Keratinocyte (primary cell): ENCODE measurements around the gene AP1M1. TPM values are rescaled to one million over a fixed set of nuclear protein-coding genes. Genes with fewer than 3 reads are reported as not detected.

ENCODE experiments used
- DNase-seq: peaks from one replicate; pipeline ENCODE4 v3.0.0-alpha.2; 2011; ENCODE audit warnings: low read depth, missing footprints, low spot score
- FAIRE-seq: peaks from 2 replicates; lab custom pipeline; 2011; peaks lifted over from hg19 to GRCh38; lab: Jason Lieb, UNC
- H2AFZ ChIP-seq: 2 replicates; pipeline ENCODE4 v1.6.0; 2012; ENCODE audit warnings: low read length, control low read depth, inconsistent platforms; ENCODE audit not compliant: control insufficient read depth
- H3K27ac ChIP-seq: 2 replicates; pipeline ENCODE4 v1.5.1; 2011; ENCODE audit warnings: low read length; ENCODE audit not compliant: control insufficient read depth, insufficient read depth
- H3K27me3 ChIP-seq: 3 replicates; pipeline ENCODE4 v1.6.0; 2011; ENCODE audit warnings: low read length; ENCODE audit not compliant: control insufficient read depth, insufficient read depth; ENCODE audit errors: extremely low read depth
- H3K36me3 ChIP-seq, 2 experiments: 2 replicates in 1 of 2; 3 replicates in 1 of 2; pipeline ENCODE4 v1.5.1; 2011; ENCODE audit warnings: low read length in 2 of 2, mild to moderate bottlenecking in 1 of 2; ENCODE audit not compliant: control insufficient read depth in 2 of 2, insufficient read depth in 2 of 2; ENCODE audit errors: extremely low read depth in 1 of 2
- H3K4me1 ChIP-seq: 3 replicates; pipeline ENCODE4 v1.5.1; 2011; ENCODE audit warnings: low read length; ENCODE audit not compliant: control insufficient read depth, insufficient read depth; ENCODE audit errors: extremely low read depth
- H3K4me2 ChIP-seq: 3 replicates; pipeline ENCODE4 v1.6.0; 2011; ENCODE audit warnings: low read depth, low read length; ENCODE audit not compliant: control insufficient read depth, insufficient read depth; ENCODE audit errors: extremely low read depth
- H3K4me3 ChIP-seq, 3 experiments: fragments of 200-600 bp in 1 of 3; sonication (generic) in 1 of 3; 2 replicates in 2 of 3; 3 replicates in 1 of 3; pipeline ENCODE4 v1.5.1; 2011 to 2016; ENCODE audit warnings: low read length in 3 of 3, mild to moderate bottlenecking in 3 of 3, control low read depth in 2 of 3, inconsistent platforms in 1 of 3, low read depth in 1 of 3, mixed read lengths in 1 of 3, mixed run types in 1 of 3, moderate library complexity in 1 of 3; ENCODE audit not compliant: control insufficient read depth in 2 of 3, insufficient read depth in 2 of 3; ENCODE audit errors: extremely low read depth in 1 of 3
- H3K79me2 ChIP-seq: 2 replicates; pipeline ENCODE4 v1.6.0; 2012; ENCODE audit warnings: low read length; ENCODE audit not compliant: control insufficient read depth, insufficient read depth
- H3K9ac ChIP-seq: 3 replicates; pipeline ENCODE4 v1.6.0; 2011; ENCODE audit warnings: low read length; ENCODE audit not compliant: control insufficient read depth, insufficient read depth; ENCODE audit errors: extremely low read depth
- H3K9me1 ChIP-seq: 3 replicates; pipeline ENCODE4 v1.6.0; 2011; ENCODE audit warnings: low read length; ENCODE audit not compliant: control insufficient read depth, insufficient read depth; ENCODE audit errors: extremely low read depth
- H3K9me3 ChIP-seq: 2 replicates; pipeline ENCODE4 v1.5.1; 2012; ENCODE audit warnings: low read depth, low read length; ENCODE audit not compliant: control insufficient read depth
- H4K20me1 ChIP-seq: 3 replicates; pipeline ENCODE4 v1.6.0; 2011; ENCODE audit warnings: low read length; ENCODE audit not compliant: control insufficient read depth, insufficient read depth; ENCODE audit errors: extremely low read depth
- EZH2 ChIP-seq: IDR thresholded peaks from one replicate; pipeline ENCODE4 v1.6.1; 2012; ENCODE audit warnings: inconsistent platforms, mild to moderate bottlenecking, low read length, moderate library complexity
- dilution Hi-C: fragments of 300-500 bp; cut with MboI; formaldehyde crosslinking; loops from one replicate; pipeline ENCODE4 v1.7.0; 2020; ENCODE audit warnings: low sequenced_read_pairs; ENCODE audit not compliant: extremely low pct_ligation_motif_present
- polyA plus RNA-seq, 5 experiments: library from polyadenylated mRNA; depleted of rRNA in 3 of 5; stranded (reverse) in 3 of 5; stranded (forward) in 1 of 5; unstranded in 1 of 5; fragments of >200 nt; gene quantifications; 1 replicate in 1 of 5; 2 replicates in 3 of 5; 3 replicates in 1 of 5; pipeline versions ENCODE4 v1.2.1 to v1.2.3, GENCODE V29; 2011 to 2012; ENCODE audit warnings: missing spikeins in 2 of 5, low read depth in 1 of 5, low replicate concordance in 1 of 5
- TF ChIP-seq, protein P1 (sequence below), 3 experiments: IDR thresholded peaks in 1 of 3; conservative IDR thresholded peaks in 1 of 3; optimal IDR thresholded peaks in 1 of 3; 2 replicates in 2 of 3; 3 replicates in 1 of 3; pipeline versions ENCODE3 to v1.5.1; 2011; ENCODE audit warnings: low read length in 3 of 3, mild to moderate bottlenecking in 3 of 3, moderate library complexity in 2 of 3, control low read depth in 1 of 3, inconsistent platforms in 1 of 3; ENCODE audit not compliant: insufficient read depth in 2 of 3; ENCODE audit errors: extremely low read depth in 1 of 3

The AP1M1 gene
- polyA plus RNA-seq, 1 donor (not counting 4 experiments of a cell fraction or from before 2014, with no cell fraction given), result 27.7 TPM

DNA sequence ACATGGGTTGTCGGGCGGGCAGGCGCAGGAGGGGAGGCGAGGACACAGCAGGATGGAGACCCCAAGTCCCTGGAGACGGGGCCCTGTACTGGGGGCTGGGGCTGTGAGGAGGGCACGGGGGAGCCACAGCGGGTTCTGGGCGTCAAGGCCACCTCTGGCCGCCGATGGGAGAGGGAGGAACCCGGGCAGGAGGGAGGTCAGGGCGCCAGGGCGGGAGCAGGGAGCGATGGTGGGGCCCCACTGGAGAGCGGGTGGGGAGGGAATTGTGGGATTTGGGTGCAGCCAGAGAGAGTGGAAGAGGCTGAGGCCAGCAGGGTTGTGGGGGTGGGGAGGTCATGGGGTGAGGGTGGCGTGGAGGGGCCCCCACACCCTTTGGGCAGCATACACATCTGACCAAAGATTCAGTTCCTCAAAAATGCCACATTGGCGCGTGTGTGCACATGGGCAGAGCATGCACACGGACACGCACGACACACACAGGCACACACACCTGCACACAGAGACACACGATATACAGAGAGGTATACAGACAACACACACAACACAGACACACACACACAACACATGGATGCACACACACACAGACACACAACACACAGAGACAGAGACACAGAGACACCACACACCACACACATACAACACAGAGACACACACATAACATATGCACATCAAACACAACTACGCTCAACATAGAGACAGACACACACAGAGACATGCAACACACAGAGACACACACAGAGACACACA lies 54.9 kb downstream of the AP1M1 start:
- H3K9me3 ChIP-seq, result no peaks in the 10 kb centered on the region
- H3K4me3 ChIP-seq, result no peak overlapping the region
- no peaks in the 10 kb centered on the region for H4K20me1 ChIP-seq
- H3K4me2 ChIP-seq, result no peak overlapping the region
- H2AFZ ChIP-seq, result no peak overlapping the region
- no peaks in the 10 kb centered on the region for H3K4me1 ChIP-seq
- dilution Hi-C loops, result no loop called here
- FAIRE-seq (no peak), DNase-seq (no peak)
- H3K27me3 ChIP-seq, result no peaks in the 10 kb centered on the region
- H3K9ac ChIP-seq, result no peak overlapping the region
- H3K36me3 ChIP-seq, result no peaks in the 10 kb centered on the region
- H3K79me2 ChIP-seq, result no peaks in the 10 kb centered on the region
- no peak for TF ChIP-seq EZH2
- TF ChIP-seq, protein P1, sequence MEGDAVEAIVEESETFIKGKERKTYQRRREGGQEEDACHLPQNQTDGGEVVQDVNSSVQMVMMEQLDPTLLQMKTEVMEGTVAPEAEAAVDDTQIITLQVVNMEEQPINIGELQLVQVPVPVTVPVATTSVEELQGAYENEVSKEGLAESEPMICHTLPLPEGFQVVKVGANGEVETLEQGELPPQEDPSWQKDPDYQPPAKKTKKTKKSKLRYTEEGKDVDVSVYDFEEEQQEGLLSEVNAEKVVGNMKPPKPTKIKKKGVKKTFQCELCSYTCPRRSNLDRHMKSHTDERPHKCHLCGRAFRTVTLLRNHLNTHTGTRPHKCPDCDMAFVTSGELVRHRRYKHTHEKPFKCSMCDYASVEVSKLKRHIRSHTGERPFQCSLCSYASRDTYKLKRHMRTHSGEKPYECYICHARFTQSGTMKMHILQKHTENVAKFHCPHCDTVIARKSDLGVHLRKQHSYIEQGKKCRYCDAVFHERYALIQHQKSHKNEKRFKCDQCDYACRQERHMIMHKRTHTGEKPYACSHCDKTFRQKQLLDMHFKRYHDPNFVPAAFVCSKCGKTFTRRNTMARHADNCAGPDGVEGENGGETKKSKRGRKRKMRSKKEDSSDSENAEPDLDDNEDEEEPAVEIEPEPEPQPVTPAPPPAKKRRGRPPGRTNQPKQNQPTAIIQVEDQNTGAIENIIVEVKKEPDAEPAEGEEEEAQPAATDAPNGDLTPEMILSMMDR (optimal IDR thresholded peaks at IDR 0.05 in 1 of 3, IDR thresholded peaks at IDR 0.05 in 1 of 3, conservative IDR thresholded peaks at IDR 0.05 in 1 of 3; ENCODE audit: extremely low read depth in 1 of 3, insufficient read depth in 2 of 3, low read length in 3 of 3), result no peak
- H3K9me1 ChIP-seq, result no peaks in the 10 kb centered on the region
- no peak overlapping the region for H3K27ac ChIP-seq

GRCh38 chr19:16254851-16255408 lies 57.2 kb downstream of the AP1M1 start:
- no peak overlapping the region for H3K4me2 ChIP-seq
- H3K27me3 ChIP-seq, result no peaks in the 10 kb centered on the region
- no peak overlapping the region for H3K4me3 ChIP-seq
- no peak overlapping the region for H3K27ac ChIP-seq
- no peaks in the 10 kb centered on the region for H3K4me1 ChIP-seq
- TF ChIP-seq, protein P1 (optimal IDR thresholded peaks at IDR 0.05 in 1 of 3, IDR thresholded peaks at IDR 0.05 in 1 of 3, conservative IDR thresholded peaks at IDR 0.05 in 1 of 3; ENCODE audit: extremely low read depth in 1 of 3, insufficient read depth in 2 of 3, low read length in 3 of 3), result no peak
- TF ChIP-seq EZH2, result no peak
- no peaks in the 10 kb centered on the region for H3K79me2 ChIP-seq
- FAIRE-seq (no peak), DNase-seq (no peak)
- H4K20me1 ChIP-seq, result no peaks in the 10 kb centered on the region
- no peaks in the 10 kb centered on the region for H3K36me3 ChIP-seq
- no peak overlapping the region for H2AFZ ChIP-seq
- H3K9me3 ChIP-seq, result no peaks in the 10 kb centered on the region
- H3K9me1 ChIP-seq, result no peaks in the 10 kb centered on the region
- H3K9ac ChIP-seq, result no peak overlapping the region
- dilution Hi-C loops, result no loop called here
